Ectodermal cell (in vitro differentiated cells): ENCODE measurements around the gene B3GALT6.

Experiments
- H3K27ac ChIP-seq: 2 replicates; pipeline ENCODE4 v1.7.0; 2013; ENCODE audit warnings: mild to moderate bottlenecking, low read depth, low read length; ENCODE audit not compliant: insufficient read depth, poor library complexity, severe bottlenecking
- H3K27me3 ChIP-seq: 2 replicates; pipeline ENCODE4 v1.7.0; 2013; ENCODE audit warnings: mild to moderate bottlenecking, low read length; ENCODE audit not compliant: insufficient read depth, control insufficient read depth, poor library complexity, severe bottlenecking
- H3K36me3 ChIP-seq: one replicate; pipeline ENCODE4 v1.7.0; 2013; ENCODE audit warnings: low read length; ENCODE audit not compliant: control insufficient read depth, insufficient read depth
- H3K4me1 ChIP-seq: one replicate; pipeline ENCODE4 v1.7.0; 2013; ENCODE audit warnings: low read length; ENCODE audit not compliant: control insufficient read depth, insufficient read depth
- H3K4me3 ChIP-seq: 2 replicates; pipeline ENCODE4 v1.7.0; 2013; ENCODE audit warnings: low read depth, low read length, control low read depth; ENCODE audit not compliant: insufficient read depth
- H3K9me3 ChIP-seq: 2 replicates; pipeline ENCODE4 v1.7.0; 2013; ENCODE audit warnings: mild to moderate bottlenecking, low read length, moderate library complexity; ENCODE audit not compliant: control insufficient read depth
- WGBS, 2 experiments: methylation state at CpG; one replicate each; pipeline ENCODE4 v1.1.7; 2013; ENCODE audit warnings: missing lambda C conversion rate in 2 of 2; 5-methylcytosine and 5-hydroxymethylcytosine counted together

B3GALT6 gene

GRCh38 chr1:1240822-1241587, 9.0 kb downstream of the B3GALT6 start:
- Histone ChIP-seq H3K27ac (no peak overlapping the region), H3K36me3 (no peaks in the 10 kb centered on the region), H3K27me3 (peaks cover 6% of the 10 kb centered on the region), H3K4me3 (no peak overlapping the region), H3K9me3 (no peaks in the 10 kb centered on the region), H3K4me1 (peaks cover 17% of the 10 kb centered on the region)
- 88% methylated on average over 23 of the region's 23 CpGs for WGBS, 2 experiments

GRCh38 chr1:1241588-1242219, 9.7 kb downstream of the B3GALT6 start:
- 93 to 95% methylated on average over 26 of the region's 26 CpGs for WGBS, 2 experiments

GRCh38 chr1:1242461-1243265, 10.6 kb downstream of the B3GALT6 start:
- H3K4me3 ChIP-seq = no peak overlapping the region
- no peaks in the 10 kb centered on the region for H3K9me3 ChIP-seq
- H3K36me3 ChIP-seq = no peaks in the 10 kb centered on the region
- peaks cover 11% of the 10 kb centered on the region for H3K4me1 ChIP-seq
- no peak overlapping the region for H3K27ac ChIP-seq
- WGBS, 2 experiments = 93 to 94% methylated on average over 40 to 41 of the region's 41 CpGs
- H3K27me3 ChIP-seq = peaks cover 22% of the 10 kb centered on the region

More at GRCh38 chr1:1241588-1242219, 9.7 kb downstream of the B3GALT6 start:
- no peak overlapping the region for H3K27ac ChIP-seq
- H3K9me3 ChIP-seq = no peaks in the 10 kb centered on the region
- peaks cover 14% of the 10 kb centered on the region for H3K4me1 ChIP-seq
- no peaks in the 10 kb centered on the region for H3K36me3 ChIP-seq
- H3K27me3 ChIP-seq = peaks cover 13% of the 10 kb centered on the region
- H3K4me3 ChIP-seq = no peak overlapping the region

GRCh38 chr1:1243266-1243660, 11.2 kb downstream of the B3GALT6 start:
- WGBS, 2 experiments = 95% methylated on average over 23 of the region's 23 CpGs
- Histone ChIP-seq H3K27ac (no peak overlapping the region), H3K36me3 (no peaks in the 10 kb centered on the region), H3K4me3 (no peak overlapping the region), H3K27me3 (peaks cover 25% of the 10 kb centered on the region), H3K9me3 (no peaks in the 10 kb centered on the region), H3K4me1 (peaks cover 11% of the 10 kb centered on the region)

GRCh38 chr1:1243807-1244191, 11.8 kb downstream of the B3GALT6 start:
- H3K27ac ChIP-seq = no peak overlapping the region
- H3K27me3 ChIP-seq = peaks cover 25% of the 10 kb centered on the region
- H3K4me1 ChIP-seq = peaks cover 11% of the 10 kb centered on the region
- no peaks in the 10 kb centered on the region for H3K36me3 ChIP-seq
- 76 to 79% methylated on average over 23 of the region's 23 CpGs for WGBS, 2 experiments
- H3K4me3 ChIP-seq = no peak overlapping the region
- H3K9me3 ChIP-seq = no peaks in the 10 kb centered on the region

- Histone ChIP-seq H3K36me3 (no peaks in the 10 kb centered on the region), H3K4me1 (peaks cover 10% of the 10 kb centered on the region), H3K9me3 (no peaks in the 10 kb centered on the region), H3K27ac (no peak overlapping the region), H3K27me3 (peaks cover 25% of the 10 kb centered on the region), H3K4me3 (no peak overlapping the region)
- 87 to 89% methylated on average over 30 of the region's 30 CpGs for WGBS, 2 experiments
These were observed 12.3 kb downstream of the B3GALT6 start for GRCh38 chr1:1244192-1244811.

GRCh38 chr1:1245178-1245816, 13.3 kb downstream of the B3GALT6 start:
- H3K27me3 ChIP-seq = peaks cover 25% of the 10 kb centered on the region
- no peak overlapping the region for H3K27ac ChIP-seq
- H3K36me3 ChIP-seq = no peaks in the 10 kb centered on the region
- 85 to 90% methylated on average over 22 of the region's 23 CpGs for WGBS, 2 experiments
- H3K4me3 ChIP-seq = no peak overlapping the region
- peaks cover under 1% of the 10 kb centered on the region for H3K4me1 ChIP-seq
- no peaks in the 10 kb centered on the region for H3K9me3 ChIP-seq

GRCh38 chr1:1245817-1246576, 14.0 kb downstream of the B3GALT6 start:
- Histone ChIP-seq H3K4me3 (peak overlapping the region; percentile 4), H3K4me1 (no peaks in the 10 kb centered on the region), H3K9me3 (no peaks in the 10 kb centered on the region), H3K27me3 (peaks cover 25% of the 10 kb centered on the region), H3K36me3 (no peaks in the 10 kb centered on the region), H3K27ac (no peak overlapping the region)
- 45 to 48% methylated on average over 44 to 45 of the region's 45 CpGs for WGBS, 2 experiments
